ENCODE measurements around the gene SYNPO2. TPM values are rescaled to one million over a fixed set of nuclear protein-coding genes. Genes with fewer than 3 reads are reported as not detected.

SYNPO2 gene
- total RNA-seq, 1 donor from 2014 or later = 0.26 TPM

- FAIRE-seq (no peak), DNase-seq (ENCODE audit: low read depth) (peak; percentile 32)
- H3K27me3 ChIP-seq (ENCODE audit: control insufficient read depth, insufficient read depth, low read length) = no peaks in the 10 kb centered on the region
- TF ChIP-seq CTCF (IDR thresholded peaks at IDR 0.05; ENCODE audit: insufficient read depth, low read length, severe bottlenecking) = no peak
- peak overlapping the region; percentile 34 for H3K4me3 ChIP-seq (ENCODE audit: low read depth, low read length)
- no peaks in the 10 kb centered on the region for H3K36me3 ChIP-seq (ENCODE audit: control insufficient read depth, insufficient read depth, low read length)
These were observed 38.0 kb upstream of the SYNPO2 start for GRCh38 chr4:118850488-118851173.

GRCh38 chr4:118857760-118858159, 30.9 kb upstream of the SYNPO2 start:
- no peak for DNase-seq (ENCODE audit: low read depth)
- H3K36me3 ChIP-seq (ENCODE audit: control insufficient read depth, insufficient read depth, low read length) = no peaks in the 10 kb centered on the region
- H3K27me3 ChIP-seq (ENCODE audit: control insufficient read depth, insufficient read depth, low read length) = no peaks in the 10 kb centered on the region
- H3K4me3 ChIP-seq (ENCODE audit: low read depth, low read length) = no peak overlapping the region
- FAIRE-seq = no peak
- TF ChIP-seq CTCF (IDR thresholded peaks at IDR 0.05; ENCODE audit: insufficient read depth, low read length, severe bottlenecking) = no peak

- no peak for FAIRE-seq
- no peaks in the 10 kb centered on the region for H3K36me3 ChIP-seq (ENCODE audit: control insufficient read depth, insufficient read depth, low read length)
- TF ChIP-seq CTCF (IDR thresholded peaks at IDR 0.05; ENCODE audit: insufficient read depth, low read length, severe bottlenecking) = no peak
- DNase-seq (ENCODE audit: low read depth) = no peak
- H3K27me3 ChIP-seq (ENCODE audit: control insufficient read depth, insufficient read depth, low read length) = no peaks in the 10 kb centered on the region
- H3K4me3 ChIP-seq (ENCODE audit: low read depth, low read length) = no peak overlapping the region
These were observed 29.9 kb upstream of the SYNPO2 start for GRCh38 chr4:118858779-118859178.

- peak; percentile 79 for DNase-seq (ENCODE audit: low read depth)
- no peaks in the 10 kb centered on the region for H3K27me3 ChIP-seq (ENCODE audit: control insufficient read depth, insufficient read depth, low read length)
- no peak overlapping the region for H3K4me3 ChIP-seq (ENCODE audit: low read depth, low read length)
- H3K36me3 ChIP-seq (ENCODE audit: control insufficient read depth, insufficient read depth, low read length) = no peaks in the 10 kb centered on the region
- FAIRE-seq = peak; percentile 96
- peak; percentile 87 for TF ChIP-seq CTCF (IDR thresholded peaks at IDR 0.05; ENCODE audit: insufficient read depth, low read length, severe bottlenecking)
These were observed 23.5 kb upstream of the SYNPO2 start for GRCh38 chr4:118865091-118865708.

- H3K27me3 ChIP-seq (ENCODE audit: control insufficient read depth, insufficient read depth, low read length) = no peaks in the 10 kb centered on the region
- FAIRE-seq (no peak), DNase-seq (ENCODE audit: low read depth) (no peak)
- no peak overlapping the region for H3K4me3 ChIP-seq (ENCODE audit: low read depth, low read length)
- TF ChIP-seq CTCF (IDR thresholded peaks at IDR 0.05; ENCODE audit: insufficient read depth, low read length, severe bottlenecking) = no peak
- H3K36me3 ChIP-seq (ENCODE audit: control insufficient read depth, insufficient read depth, low read length) = no peaks in the 10 kb centered on the region
These were observed 22.2 kb upstream of the SYNPO2 start for GRCh38 chr4:118866442-118866841.
